Fibroblast of skin of left biceps (primary cell): ENCODE data around the gene GAREM1.

Experiments
- DNase-seq, 2 experiments: peaks; one replicate each; pipeline ENCODE4 v3.0.0-alpha.2; 2013; ENCODE audit warnings: low read depth in 2 of 2

Gene GAREM1

DNA sequence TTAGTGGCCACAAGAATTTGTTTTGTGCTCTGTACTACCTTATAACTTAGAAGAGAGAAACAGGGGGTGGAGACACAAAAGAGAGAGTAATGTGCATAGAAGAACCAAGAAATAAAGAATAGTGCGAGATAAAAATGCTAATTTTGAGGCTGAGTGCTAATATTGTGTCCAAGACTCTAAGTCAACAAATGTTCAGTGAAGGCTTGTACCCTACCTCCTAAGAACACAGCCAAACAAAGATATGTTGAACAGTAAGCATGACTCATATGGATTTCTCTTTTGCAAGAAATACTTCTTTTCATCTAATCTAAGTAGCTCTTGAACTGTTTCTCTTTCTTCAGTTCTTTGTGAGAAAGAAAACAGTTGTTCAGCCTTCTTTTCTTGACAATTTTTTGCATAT is 45.2 kb downstream of the GAREM1 start:
- DNase-seq = no peak

DNA sequence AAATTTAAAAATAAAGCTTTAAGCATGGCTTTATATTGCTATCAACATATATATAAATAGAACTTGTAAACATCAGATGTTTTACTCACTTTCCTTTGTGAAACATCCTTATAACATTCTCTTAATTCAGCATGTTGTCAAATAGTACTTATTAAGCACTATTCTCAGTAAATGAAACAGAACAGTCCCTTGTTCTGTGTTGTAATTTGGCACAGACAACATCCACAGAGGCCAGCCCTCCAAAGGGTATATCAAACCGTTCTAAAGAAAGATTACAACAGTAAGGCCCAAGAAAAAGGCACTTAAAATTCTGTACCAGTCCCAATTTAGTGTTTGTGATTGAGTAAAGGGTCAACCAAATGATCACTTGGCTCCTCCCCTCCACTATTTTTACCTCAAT is 46.0 kb downstream of the GAREM1 start:
- DNase-seq = no peak

DNA sequence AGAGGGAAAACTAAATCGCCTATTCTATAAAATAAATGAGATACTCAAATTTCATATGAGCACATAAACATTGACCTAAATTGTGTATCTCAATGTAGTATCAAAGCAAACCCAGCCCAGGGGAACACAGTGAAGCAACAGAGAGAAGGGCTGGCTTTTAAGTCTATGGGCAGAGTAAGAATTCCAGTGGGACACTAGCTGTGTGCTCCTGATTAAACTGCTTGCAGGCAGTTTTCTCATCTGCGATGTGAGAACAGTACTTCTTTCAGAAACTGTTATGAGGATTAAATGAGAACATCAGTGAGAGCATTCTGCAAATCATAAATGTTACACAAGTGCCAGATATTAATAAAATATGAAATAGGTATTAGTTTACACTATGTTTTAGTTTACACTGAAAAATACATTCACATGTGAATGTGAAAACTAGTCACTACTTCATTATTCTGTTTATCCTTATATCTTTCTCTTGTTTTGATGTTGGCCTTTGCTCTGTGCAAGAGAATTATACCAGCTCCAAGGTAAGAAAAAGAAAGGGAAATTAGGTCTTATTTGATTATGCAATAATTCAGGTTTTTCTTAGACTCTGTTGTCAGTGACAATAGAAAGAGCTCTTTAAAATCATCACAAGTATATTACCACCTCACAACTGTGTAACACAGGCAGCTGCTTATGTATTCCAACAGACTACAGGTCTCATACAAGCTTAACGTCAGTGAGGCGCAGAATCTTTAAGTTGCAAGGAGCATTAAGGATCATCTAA is 47.5 kb downstream of the GAREM1 start:
- no peak for DNase-seq

DNA sequence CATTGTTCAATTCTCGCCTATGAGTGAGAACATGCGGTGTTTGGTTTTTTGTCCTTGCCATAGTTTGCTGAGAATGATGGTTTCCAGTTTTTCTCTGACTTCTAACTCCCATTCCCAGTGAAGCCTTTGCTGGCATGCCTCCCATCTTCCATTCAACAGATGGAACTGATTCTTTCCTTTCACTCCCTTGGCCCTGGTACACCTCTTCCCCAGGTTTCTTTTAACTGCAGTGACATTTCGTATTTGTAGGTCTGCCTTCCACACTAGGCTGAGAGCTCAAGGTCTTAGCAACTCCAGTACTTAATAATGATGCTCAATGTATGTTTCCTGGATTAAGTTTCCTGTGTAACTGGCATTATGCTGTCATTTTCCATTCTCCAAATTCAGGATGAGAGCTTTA is 48.5 kb downstream of the GAREM1 start:
- no peak for DNase-seq

DNA sequence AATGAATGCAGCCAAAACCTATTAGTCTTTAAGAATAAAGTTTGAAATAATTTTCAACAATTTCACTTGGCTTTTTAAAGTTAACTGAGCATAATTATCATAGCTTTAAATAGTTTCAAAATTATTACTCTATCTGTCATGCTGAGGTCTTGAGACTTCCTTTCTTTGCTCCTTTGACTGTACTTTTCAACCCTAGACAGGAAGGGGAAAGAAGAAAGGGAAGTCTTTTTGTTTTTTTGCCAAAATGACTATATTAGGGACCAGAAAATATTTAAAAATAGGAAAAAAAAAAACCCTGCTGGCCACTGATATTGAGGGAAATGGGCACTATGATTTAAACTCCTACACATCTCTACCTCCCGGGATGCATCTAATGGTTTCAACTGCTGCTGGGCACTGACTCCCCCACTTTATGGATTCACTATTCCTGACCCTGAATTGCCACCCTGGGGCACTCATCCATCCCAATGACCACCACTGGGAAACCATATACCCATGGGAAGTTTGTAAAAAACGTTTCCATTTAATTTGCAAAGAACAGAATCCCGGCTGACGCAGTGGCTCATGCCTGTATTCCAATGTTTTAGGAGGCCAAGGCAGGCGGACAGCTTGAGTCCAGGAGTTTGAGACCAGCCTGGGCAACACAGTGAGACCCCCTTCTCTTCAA is 50.5 kb downstream of the GAREM1 start:
- DNase-seq = no peak

DNA sequence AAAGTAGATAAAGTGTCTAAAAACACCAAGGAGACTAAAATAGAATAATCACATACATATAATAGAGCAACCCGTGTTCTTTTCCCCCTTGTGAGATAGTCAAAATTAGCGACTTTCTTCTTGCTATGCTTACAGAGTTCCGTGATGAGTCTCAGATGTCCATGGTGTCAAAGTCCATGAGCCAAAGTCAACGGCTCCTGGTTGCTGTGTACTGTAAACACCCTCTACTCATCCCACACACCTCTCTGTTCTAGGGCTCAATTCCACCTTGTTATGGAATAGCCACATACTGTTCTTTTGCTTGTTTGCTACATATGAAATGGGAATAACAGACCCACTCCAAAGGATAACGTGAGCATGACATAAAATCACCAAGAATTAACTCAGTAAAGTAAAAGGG is 52.5 kb downstream of the GAREM1 start:
- no peak for DNase-seq

DNA sequence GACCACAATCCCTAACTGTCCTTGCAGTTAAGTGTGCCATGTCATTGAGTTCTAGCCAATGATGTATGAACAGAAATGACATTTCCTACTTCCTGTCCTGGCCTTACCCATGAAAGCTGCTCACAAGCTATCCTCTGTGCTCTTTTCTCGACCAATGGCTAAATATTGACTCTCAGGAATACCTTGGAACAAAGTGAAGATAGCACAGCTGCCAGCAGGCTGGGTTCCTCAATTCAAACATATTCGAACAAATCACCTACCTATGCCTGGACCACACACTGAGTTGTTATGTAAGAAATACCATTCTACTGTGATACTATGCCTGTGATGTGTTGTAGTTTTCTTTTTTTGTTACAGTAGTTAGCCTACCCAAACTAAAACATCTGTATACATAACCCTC is 65.1 kb downstream of the GAREM1 start:
- DNase-seq = no peak

DNA sequence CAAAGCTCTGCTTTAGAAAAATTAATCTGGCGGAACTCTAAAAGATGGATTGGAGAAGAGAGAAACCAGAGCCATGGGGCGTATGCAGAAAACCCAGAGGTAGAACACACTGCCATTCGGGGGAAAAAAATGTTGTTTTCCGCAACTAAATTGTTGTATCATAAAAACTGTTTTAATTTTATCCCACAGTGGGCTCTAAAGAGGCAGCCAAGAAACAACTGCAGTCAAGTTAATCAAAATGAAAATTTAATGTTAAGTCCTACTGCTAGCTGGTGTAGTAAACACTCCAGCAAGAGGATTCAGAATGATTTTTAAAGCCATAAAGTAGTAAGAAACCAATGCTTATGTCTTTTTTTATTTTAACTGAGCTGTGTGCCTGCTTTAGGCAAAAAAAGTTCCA is 69.1 kb downstream of the GAREM1 start:
- DNase-seq = no peak

DNA sequence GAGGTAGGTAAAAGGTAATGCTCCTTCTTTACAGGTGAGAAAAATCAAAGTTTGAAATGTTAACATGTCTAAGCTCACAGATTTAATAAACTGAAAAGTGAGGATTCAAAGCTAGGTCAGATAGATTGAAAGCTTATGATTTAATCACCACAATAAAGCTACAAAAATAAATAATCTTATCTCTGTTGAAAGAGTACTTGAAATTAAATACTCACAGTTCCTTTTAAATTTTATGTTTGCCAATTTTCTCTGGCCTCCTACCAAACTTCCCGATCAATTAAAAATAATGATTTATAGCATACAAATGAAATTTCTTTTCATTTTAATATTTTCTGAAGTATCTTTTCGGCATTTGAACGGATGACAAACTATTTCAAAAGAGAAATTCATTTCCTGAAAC is 77.3 kb downstream of the GAREM1 start:
- no peak for DNase-seq

DNA sequence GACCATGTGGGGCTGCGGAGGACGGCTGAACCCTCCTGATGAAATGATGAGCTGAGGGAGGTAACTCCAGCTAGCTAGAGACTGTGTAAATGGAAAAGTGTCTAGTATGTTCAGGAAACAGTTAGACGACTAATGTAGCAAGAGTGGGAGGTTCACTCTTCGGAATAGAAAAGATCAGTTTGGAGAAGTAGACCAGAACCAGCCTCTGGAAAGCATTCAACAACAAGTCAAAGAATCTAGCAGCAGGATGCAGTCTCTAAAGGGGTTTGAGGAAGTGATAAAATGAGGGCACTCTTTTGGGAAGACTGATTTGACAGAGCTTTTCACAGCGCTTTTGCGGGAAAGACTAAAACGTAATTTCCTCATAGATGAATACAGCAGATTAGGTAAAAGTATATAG is 79.6 kb downstream of the GAREM1 start:
- no peak for DNase-seq

DNA sequence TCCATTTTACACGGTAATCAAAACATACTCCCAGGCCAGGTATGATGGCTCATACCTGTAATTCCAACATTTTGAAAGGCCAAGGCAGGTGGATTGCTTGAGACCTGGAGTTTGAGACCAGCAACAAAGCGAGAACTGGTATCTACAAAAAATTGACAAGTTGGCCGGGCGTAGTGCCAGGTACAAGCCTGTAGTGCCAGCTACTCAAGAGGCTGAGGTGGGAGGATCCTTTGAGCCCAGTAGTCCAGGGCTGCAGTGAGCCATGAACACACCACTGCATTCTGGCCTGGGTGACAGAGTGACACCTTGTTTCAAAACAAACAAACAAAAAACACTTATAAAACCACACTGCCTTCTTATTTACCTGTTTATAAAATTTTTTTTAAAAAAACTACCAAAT is 80.8 kb downstream of the GAREM1 start:
- DNase-seq = no peak

DNA sequence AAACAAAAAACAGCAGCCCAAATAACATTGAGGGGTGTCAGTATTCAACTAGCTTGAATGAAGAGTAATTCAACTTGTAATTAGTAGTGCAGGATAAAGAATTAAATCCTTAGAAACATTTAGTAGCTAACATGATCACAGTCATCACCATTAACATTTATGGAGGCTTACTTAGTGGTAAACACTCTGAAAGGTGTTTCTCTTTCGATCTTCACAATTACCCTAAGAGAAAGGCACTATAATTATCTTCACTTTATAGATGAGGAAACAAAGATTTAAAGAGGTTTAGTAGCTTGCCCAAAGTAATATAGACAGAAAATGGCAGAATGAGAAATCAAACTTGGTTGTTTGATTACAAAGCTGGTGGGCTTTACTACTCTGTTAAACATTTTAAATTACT is 81.5 kb downstream of the GAREM1 start:
- DNase-seq = no peak

DNA sequence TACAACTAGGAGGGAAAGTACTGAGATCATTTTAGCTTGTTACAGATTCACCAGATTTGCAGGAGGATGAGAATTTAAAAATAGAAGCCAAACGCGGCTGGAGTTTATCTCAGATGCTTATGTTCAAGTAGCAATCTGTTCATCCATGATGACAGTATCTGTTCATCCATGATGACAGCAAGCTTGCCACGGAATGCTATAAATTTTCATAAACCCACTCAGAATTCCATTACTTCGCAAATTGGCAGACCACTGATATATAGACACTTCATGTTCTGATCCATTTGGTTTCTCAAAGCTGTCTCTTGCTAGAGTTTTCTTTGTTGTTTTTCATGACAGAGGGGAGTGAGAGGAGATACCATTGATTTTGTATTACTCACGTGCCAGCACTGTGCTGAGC is 84.2 kb downstream of the GAREM1 start:
- DNase-seq = no peak

DNA sequence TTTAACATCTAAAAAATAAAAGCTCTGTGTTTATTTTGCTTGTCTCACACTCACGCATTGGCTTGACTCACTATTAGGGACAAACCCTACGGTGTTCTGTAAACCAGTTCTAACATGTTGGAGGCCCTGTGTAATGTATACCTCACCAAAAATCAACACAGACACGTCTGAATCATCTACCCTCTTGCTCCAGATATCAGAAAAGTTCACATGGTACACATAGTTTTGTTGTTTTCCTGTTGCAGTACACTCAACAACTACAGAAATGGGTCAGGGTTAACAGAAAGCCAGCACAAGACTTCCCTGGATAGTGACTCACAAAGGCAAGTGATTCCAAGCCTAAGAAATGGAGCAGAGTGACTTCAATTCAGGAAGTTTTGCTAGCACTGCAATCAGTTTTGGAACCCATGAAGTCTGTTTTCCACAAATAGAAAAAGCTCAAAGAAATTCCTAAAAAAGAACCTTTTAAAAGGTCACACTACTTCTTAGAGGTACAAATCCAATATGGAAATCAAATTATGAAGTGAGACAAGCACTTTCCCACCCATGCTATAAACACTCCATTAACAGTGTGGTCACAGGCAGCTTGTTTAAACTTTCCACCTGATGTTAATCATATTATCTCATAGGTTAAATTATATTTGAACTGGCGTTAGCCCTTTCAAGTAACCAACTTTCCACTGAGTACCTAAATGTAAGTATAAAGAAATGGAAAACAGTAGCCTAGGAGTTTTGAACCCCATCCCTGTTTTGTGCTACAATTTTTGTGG is 87.4 kb downstream of the GAREM1 start:
- peak; percentile 33 to 41 for DNase-seq

DNA sequence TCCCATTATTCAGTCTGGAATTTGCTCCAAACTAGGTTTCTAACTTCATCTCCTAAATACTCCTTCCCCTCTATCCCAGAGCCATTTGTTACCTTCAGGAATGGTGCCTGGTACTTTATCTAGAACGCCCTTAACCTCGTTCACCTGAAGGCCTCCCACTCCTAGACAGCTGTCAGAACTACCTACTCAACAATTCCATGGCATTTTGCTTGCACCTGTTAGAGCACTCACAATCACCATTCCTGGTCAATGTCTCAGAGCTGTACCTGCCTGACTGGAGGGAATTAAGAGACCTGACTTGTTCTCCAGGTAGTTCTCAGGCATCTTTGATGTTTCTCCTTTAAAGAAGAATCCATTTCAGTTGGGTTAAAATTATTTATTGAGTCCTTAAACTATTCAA is 88.9 kb downstream of the GAREM1 start:
- no peak for DNase-seq

DNA sequence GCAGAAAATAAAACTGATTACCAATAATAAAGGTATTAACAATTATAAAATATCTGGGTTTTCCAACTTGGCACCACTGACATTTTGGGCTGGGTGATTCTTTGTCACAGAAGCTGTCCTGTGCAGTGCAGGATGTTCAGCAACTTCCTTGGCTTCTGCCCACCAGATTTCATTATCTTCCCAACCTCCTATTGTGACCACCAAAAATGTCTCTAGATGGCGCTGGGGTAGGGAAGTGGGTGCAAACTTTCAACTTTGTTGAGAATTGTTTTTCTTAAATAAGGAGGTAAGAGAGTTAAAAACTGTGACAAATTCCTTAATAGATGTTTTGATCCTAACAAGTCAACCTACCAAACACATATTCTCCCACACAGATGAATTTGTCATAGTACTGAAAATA is 90.1 kb downstream of the GAREM1 start:
- DNase-seq = no peak

DNA sequence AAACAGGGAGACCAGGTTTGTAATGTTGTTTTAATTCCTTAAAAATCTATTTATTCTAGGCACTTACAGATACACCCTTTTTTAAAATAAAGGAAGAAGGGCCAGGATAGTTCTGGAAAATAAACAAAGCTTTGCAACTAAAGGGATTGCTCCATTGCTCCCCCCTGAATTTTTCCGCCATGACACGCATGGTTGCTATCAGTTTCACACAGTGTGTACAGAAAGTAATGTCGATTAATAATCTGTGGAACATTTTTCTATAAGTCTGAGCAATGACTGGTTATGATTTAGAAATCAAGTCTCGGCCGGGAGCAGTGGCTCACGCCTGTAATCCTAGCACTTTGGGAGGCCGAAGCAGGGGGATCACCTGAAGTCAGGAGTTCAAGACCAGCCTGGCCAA is 90.8 kb downstream of the GAREM1 start:
- DNase-seq = no peak

DNA sequence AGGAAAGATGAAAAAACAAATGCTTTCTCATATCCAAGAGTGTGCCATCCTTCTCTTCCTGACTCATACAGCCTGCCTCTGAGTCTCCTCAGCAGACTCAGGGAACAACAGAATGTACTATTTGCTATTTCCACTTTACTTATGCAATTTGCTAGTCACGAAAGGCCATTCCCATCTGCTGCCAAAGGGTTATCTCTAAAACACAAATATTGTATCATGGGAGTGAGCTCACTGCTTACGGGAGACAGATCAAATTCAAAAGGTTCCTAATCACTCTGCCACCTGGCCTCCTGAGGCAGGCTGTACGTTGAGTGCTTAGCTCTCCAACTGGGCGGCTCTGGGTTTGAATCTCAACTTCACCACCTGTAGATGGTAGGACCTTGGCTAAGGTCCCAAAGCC is 92.0 kb downstream of the GAREM1 start:
- no peak for DNase-seq

DNA sequence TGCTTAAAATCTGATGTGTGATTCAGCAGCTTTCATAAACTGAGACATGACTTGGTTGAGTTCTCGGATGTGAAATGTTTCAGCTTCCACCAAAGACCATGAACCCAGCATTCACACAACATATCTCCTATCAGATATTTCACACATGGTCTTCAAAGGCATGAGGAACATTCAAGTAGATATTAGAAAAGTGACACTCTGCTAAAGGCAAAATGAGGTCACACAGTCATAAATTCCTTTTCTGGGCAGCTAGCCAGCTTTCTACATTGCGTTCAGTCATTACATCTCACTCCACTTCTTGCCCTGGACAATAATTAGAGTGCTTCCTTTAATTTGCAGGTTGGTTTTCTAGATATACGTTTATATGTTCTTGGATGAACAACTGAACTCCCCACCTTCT is 96.7 kb downstream of the GAREM1 start:
- peak in 1 of 2 experiments; percentile 20 for DNase-seq

DNA sequence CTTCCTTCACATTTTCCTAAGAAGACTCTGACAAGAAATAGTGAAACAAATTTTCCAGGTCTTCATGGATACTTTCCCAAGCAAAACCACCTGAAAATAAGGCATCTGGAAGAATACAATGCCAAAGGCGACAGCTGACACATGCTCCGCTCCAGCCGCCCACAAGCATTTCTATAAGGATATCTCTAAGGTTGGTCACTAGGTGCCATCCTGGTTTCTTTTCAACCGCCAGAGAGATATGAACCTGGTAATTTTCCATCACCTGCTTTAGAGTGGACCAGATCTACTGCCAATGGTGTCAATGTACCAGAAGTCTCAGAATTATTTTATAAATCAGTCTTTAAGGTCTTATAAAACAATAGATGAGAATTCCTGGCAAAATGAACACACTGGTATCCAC is 97.2 kb downstream of the GAREM1 start:
- DNase-seq = no peak

DNA sequence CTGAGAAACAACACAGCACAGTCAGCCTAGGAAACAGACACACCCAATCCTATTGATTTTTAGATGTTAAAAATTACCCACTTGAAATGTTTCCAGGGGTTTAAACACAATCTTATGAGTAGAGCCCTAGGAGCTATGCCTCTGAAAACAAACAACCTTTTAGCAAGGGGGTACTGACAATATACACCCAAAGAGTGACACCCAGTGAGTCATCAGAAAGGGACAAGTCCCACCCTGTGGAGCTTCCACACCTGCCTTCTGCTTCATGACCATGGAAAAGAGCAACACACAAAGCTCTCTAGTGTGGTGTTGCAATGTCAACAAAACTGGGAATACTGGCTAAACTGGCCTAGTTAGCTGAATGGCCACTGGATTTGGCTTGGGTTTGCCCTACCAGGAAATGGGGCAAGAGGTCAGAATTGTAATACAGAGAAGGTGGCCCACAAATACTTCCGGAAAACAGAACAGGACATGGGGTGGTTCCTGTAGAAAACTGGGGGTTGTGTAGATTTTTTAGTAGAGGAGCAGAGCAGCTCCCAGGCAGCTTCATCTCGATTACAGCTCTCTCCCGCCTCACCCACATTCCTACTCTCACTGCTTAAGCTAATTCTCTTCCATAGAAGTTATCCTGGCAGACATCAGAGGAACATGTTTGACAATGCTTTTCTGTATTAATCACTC is 98.2 kb downstream of the GAREM1 start:
- DNase-seq = no peak

DNA sequence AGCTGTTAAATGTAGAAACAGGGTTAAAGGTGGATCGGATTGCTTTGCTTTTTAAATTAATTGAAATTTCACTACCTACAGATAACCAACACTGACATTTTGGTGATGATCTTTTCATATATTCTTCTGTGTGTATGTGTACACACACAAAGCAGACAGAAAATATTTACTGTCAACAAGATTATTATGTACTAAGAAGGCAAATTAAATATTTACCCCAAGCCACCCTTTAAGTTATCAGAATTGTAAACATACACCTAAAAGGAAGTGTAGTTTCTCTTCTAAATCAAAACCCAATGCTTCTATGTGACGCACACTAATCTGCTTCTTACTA is 98.7 kb downstream of the GAREM1 start:
- no peak for DNase-seq

DNA sequence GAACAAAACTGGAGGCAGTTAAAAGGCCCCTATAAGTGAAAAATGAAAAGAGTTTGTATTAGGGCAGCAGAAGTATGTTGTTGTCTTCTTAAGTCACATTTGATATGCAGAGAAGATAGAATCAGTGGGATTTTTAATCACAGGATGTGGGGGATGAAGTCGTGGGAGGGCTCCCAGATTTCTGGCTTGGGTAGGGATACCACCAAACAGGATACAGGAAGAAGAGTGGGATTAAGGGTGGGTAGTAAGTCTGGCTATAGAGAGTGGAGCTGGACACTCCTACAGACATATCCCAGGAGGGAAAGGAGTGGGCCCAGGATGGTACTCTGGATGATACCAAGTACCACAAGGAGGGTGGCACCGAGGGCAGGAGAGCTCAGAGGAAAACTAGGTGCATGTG is 99.3 kb downstream of the GAREM1 start:
- no peak for DNase-seq
